ENCODE measurements around the gene DCC.

DCC gene

DNA sequence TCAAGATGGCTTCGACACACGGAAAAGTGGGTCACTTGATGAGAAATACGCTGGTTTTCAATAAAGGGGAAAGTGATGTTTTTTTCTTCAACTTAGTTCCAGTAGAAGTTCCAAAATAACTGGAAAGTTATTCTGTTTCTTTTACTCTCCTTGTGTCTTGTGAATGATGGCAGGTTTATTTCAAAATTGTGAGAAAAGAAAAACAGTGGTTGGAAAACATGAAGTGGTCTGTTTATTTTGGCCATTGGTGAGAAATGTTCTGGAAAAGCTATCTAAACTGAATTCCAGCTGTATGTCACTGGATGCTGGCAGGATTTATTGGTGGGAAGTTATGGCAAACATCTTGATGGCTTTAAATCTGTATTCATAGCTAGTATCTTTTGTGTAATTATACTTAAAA, 484.1 kb downstream of the DCC start:
- no peaks in the 10 kb centered on the region for H3K27me3 ChIP-seq (ENCODE audit: insufficient read depth, poor library complexity, severe bottlenecking)
- no peak overlapping the region for H3K27ac ChIP-seq (ENCODE audit: poor library complexity, severe bottlenecking)
- no peaks in the 10 kb centered on the region for H3K4me1 ChIP-seq (ENCODE audit: insufficient read depth, poor library complexity, severe bottlenecking)
- no peaks in the 10 kb centered on the region for H3K9me3 ChIP-seq (ENCODE audit: severe bottlenecking)
- no peak for ATAC-seq (ENCODE audit: low read depth)
- TF ChIP-seq, protein P1, sequence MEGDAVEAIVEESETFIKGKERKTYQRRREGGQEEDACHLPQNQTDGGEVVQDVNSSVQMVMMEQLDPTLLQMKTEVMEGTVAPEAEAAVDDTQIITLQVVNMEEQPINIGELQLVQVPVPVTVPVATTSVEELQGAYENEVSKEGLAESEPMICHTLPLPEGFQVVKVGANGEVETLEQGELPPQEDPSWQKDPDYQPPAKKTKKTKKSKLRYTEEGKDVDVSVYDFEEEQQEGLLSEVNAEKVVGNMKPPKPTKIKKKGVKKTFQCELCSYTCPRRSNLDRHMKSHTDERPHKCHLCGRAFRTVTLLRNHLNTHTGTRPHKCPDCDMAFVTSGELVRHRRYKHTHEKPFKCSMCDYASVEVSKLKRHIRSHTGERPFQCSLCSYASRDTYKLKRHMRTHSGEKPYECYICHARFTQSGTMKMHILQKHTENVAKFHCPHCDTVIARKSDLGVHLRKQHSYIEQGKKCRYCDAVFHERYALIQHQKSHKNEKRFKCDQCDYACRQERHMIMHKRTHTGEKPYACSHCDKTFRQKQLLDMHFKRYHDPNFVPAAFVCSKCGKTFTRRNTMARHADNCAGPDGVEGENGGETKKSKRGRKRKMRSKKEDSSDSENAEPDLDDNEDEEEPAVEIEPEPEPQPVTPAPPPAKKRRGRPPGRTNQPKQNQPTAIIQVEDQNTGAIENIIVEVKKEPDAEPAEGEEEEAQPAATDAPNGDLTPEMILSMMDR (IDR thresholded peaks at IDR 0.05; ENCODE audit: poor library complexity, severe bottlenecking), result no peak
- no peaks in the 10 kb centered on the region for H3K36me3 ChIP-seq (ENCODE audit: low read depth)
- H3K4me3 ChIP-seq (ENCODE audit: severe bottlenecking), result no peak overlapping the region
- DNase-seq (ENCODE audit: low spot score), result no peak

DNA sequence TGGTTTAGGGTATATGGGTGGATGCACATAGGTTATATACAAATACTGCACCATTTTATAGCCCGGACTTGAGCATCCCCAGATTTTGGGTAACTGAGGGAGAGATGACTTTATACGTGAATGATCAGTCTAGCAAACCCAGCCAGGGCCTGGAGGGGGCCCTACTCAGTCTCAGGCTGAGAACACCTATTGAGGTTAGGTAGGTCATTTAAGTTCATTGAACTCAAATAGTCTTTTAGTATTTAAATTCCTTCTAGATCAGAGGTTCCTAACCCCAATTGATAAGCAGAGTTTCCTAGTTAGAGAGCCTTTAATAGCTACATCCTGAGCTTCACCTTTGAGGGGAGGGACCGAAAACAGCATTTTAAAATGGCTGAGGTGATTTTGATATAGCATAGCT, 487.0 kb downstream of the DCC start:
- Histone ChIP-seq H3K27me3 (ENCODE audit: insufficient read depth, poor library complexity, severe bottlenecking) (no peaks in the 10 kb centered on the region), H3K9me3 (ENCODE audit: severe bottlenecking) (no peaks in the 10 kb centered on the region), H3K4me3 (ENCODE audit: severe bottlenecking) (no peak overlapping the region), H3K4me1 (ENCODE audit: insufficient read depth, poor library complexity, severe bottlenecking) (no peaks in the 10 kb centered on the region), H3K27ac (ENCODE audit: poor library complexity, severe bottlenecking) (no peak overlapping the region), H3K36me3 (ENCODE audit: low read depth) (no peaks in the 10 kb centered on the region)
- DNase-seq (ENCODE audit: low spot score) (no peak), ATAC-seq (ENCODE audit: low read depth) (no peak)
- TF ChIP-seq, protein P1 (IDR thresholded peaks at IDR 0.05; ENCODE audit: poor library complexity, severe bottlenecking), result no peak

DNA sequence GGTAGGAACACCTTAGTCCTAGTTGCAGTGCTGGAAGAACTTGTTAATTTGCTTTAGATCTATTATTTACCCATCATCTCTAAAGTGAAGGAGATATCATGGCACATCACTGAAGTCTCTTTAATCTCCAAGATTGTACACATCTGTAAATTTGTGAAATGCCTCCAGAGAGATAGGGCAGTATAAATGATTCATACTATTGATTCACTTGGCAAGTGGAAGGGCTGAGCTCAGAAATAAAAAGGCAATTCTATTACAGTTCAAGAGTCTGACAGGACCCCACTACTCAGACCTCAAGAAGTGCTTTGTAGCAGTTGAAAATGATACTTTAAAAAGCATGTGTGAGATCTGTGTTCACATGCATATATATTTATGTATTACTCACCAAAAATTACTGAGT, 489.3 kb downstream of the DCC start:
- no peaks in the 10 kb centered on the region for H3K4me1 ChIP-seq (ENCODE audit: insufficient read depth, poor library complexity, severe bottlenecking)
- no peak for DNase-seq (ENCODE audit: low spot score)
- H3K36me3 ChIP-seq (ENCODE audit: low read depth), result no peaks in the 10 kb centered on the region
- ATAC-seq (ENCODE audit: low read depth), result no peak
- H3K9me3 ChIP-seq (ENCODE audit: severe bottlenecking), result no peaks in the 10 kb centered on the region
- H3K27me3 ChIP-seq (ENCODE audit: insufficient read depth, poor library complexity, severe bottlenecking), result no peaks in the 10 kb centered on the region
- H3K27ac ChIP-seq (ENCODE audit: poor library complexity, severe bottlenecking), result no peak overlapping the region
- TF ChIP-seq, protein P1 (IDR thresholded peaks at IDR 0.05; ENCODE audit: poor library complexity, severe bottlenecking), result no peak
- H3K4me3 ChIP-seq (ENCODE audit: severe bottlenecking), result no peak overlapping the region

DNA sequence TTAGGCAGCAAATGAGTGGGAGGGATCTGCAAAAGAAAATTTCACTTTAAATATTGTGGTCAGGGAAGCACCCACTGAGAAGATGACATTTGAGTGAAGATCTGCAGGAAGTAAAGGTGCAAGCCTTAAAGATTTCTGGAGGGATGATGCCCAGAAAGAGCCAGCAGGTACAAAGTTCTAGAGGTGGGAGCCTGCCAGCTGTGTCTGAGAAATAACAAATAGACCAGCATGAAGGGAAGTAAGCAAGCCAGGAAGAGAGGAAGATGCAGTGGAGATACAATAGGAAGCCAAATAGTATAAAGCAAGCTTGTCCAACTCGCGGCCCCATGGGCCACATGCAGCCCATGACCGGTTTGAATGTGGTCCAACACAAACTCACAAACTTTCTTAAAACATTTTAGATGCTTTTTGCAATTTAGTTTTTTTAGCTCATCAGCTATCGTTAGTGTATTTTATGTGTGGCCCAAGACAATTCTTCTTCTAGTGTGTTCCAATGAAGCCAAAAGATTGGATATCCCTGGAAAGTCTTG, 489.9 kb downstream of the DCC start:
- DNase-seq (ENCODE audit: low spot score), result no peak
- H3K4me1 ChIP-seq (ENCODE audit: insufficient read depth, poor library complexity, severe bottlenecking), result no peaks in the 10 kb centered on the region
- H3K36me3 ChIP-seq (ENCODE audit: low read depth), result no peaks in the 10 kb centered on the region
- H3K4me3 ChIP-seq (ENCODE audit: severe bottlenecking), result no peak overlapping the region
- H3K9me3 ChIP-seq (ENCODE audit: severe bottlenecking), result no peaks in the 10 kb centered on the region
- H3K27ac ChIP-seq (ENCODE audit: poor library complexity, severe bottlenecking), result no peak overlapping the region
- no peak for ATAC-seq (ENCODE audit: low read depth)
- TF ChIP-seq, protein P1 (IDR thresholded peaks at IDR 0.05; ENCODE audit: poor library complexity, severe bottlenecking), result no peak
- H3K27me3 ChIP-seq (ENCODE audit: insufficient read depth, poor library complexity, severe bottlenecking), result no peaks in the 10 kb centered on the region

DNA sequence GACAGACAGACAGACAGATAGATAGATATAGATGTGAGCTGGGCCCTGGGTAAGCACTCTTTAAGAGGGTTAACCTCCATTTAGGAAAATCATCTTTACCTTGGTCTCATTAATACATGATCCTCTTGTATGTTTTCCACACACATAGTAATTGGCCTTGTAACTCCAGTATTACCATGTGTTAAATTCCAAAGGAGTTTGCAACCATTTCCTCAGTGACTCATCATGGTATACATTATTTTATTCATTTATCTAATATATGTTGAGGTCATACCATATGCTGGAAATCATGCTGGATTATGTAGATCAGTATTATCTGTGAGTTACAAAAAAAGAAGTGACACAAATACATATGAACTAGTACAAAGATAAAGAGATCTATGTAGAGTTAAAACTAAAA, 504.3 kb downstream of the DCC start:
- H3K9me3 ChIP-seq (ENCODE audit: severe bottlenecking), result no peaks in the 10 kb centered on the region
- peak; percentile 65 for ATAC-seq (ENCODE audit: low read depth)
- H3K36me3 ChIP-seq (ENCODE audit: low read depth), result no peaks in the 10 kb centered on the region
- H3K27me3 ChIP-seq (ENCODE audit: insufficient read depth, poor library complexity, severe bottlenecking), result no peaks in the 10 kb centered on the region
- TF ChIP-seq, protein P1 (IDR thresholded peaks at IDR 0.05; ENCODE audit: poor library complexity, severe bottlenecking), result no peak
- H3K27ac ChIP-seq (ENCODE audit: poor library complexity, severe bottlenecking), result no peak overlapping the region
- no peak for DNase-seq (ENCODE audit: low spot score)
- no peaks in the 10 kb centered on the region for H3K4me1 ChIP-seq (ENCODE audit: insufficient read depth, poor library complexity, severe bottlenecking)
- no peak overlapping the region for H3K4me3 ChIP-seq (ENCODE audit: severe bottlenecking)
